Tibial nerve (tissue), 4 donors: Measurements from ENCODE around the gene OR56A4. TPM values are rescaled to one million over a fixed set of nuclear protein-coding genes. Genes with fewer than 3 reads are reported as not detected.

Source experiments
- DNase-seq, 2 donors: peaks; one replicate each; pipeline ENCODE4 v3.0.0-alpha.2; 2019; ENCODE audit warnings: low spot score in 2 of 2
- H3K27ac ChIP-seq, 4 donors: fragments of 200-600 bp; sonication (generic) in 3 of 4; one replicate each; pipeline ENCODE4 v1.5.1; 2017 to 2019; ENCODE audit warnings: mild to moderate bottlenecking in 1 of 4
- H3K27me3 ChIP-seq, 2 donors: fragments of 200-600 bp; sonication (generic) in 1 of 2; one replicate each; pipeline versions ENCODE4 v1.5.1 to v1.6.0; 2017 to 2019
- H3K36me3 ChIP-seq, 3 donors: fragments of 200-600 bp; sonication (generic); one replicate each; pipeline ENCODE4 v1.5.1; 2018 to 2019
- H3K4me1 ChIP-seq, 4 donors: fragments of 200-600 bp; sonication (generic) in 3 of 4; one replicate each; pipeline ENCODE4 v1.5.1; 2017 to 2019
- H3K4me3 ChIP-seq, 4 donors: fragments of 200-600 bp; sonication (generic) in 3 of 4; one replicate each; pipeline ENCODE4 v1.5.1; 2017 to 2019; ENCODE audit warnings: mild to moderate bottlenecking in 1 of 4, moderate library complexity in 1 of 4
- H3K9me3 ChIP-seq, 4 donors: fragments of 200-600 bp; sonication (generic) in 3 of 4; one replicate each; pipeline ENCODE4 v1.5.1; 2017 to 2019
- EP300 ChIP-seq, 2 donors: sonication (generic); formaldehyde crosslinking; IDR thresholded peaks; one replicate each; pipeline ENCODE4 v1.6.1; 2017; ENCODE audit warnings: antibody characterized with exemption in 2 of 2, mild to moderate bottlenecking in 1 of 2
- POLR2A ChIP-seq, 2 donors: fragments of 450-650 bp; IDR thresholded peaks; one replicate each; pipeline ENCODE4 v1.6.1; 2017; ENCODE audit warnings: antibody characterized with exemption in 2 of 2, mild to moderate bottlenecking in 2 of 2, moderate library complexity in 2 of 2
- WGBS, 2 donors: methylation state at CpG; one replicate each; pipeline ENCODE4 v1.1.5; 2018; 5-methylcytosine and 5-hydroxymethylcytosine counted together
- total RNA-seq, 4 donors: library from RNA; depleted of rRNA; stranded (reverse); fragments of >200 nt; gene quantifications; one replicate each; pipeline ENCODE4 v1.1.0, GENCODE V29; 2016
- TF ChIP-seq, protein P1 (sequence below), 5 experiments: fragments of 200-600 bp in 3 of 5; fragments of 450-650 bp in 2 of 5; sonication (generic) in 3 of 5; IDR thresholded peaks; one replicate each; pipeline ENCODE4 v1.5.1; 2016 to 2019; ENCODE audit warnings: antibody characterized with exemption in 5 of 5, mild to moderate bottlenecking in 3 of 5, moderate library complexity in 2 of 5

Gene OR56A4
- total RNA-seq, 4 donors from 2014 or later: not detected

DNA sequence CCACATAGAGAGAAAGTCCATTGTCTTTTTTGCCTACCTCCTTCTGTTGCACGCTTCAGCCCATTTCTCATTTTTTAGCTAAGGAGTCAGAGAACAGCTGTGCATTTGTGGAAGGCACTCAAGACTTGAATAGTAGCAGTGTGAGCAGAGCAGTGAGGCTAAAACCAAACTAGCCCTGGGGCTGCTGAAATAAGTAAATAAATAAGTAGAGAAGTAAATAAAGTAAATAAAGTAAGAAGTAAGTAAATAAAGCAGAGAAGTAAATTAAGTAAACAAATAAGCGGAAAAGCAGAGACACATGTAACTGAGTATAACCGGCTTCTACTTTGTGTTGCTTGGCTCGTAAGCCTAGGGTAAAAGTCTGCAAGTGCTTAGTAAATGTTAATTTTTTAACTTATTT lies 17.5 kb downstream of the OR56A4 start:
- Histone ChIP-seq H3K9me3 (no peaks in the 10 kb centered on the region), H3K27me3 (no peaks in the 10 kb centered on the region), H3K4me1 (no peaks in the 10 kb centered on the region), H3K27ac (no peak overlapping the region), H3K36me3 (no peaks in the 10 kb centered on the region), H3K4me3 (no peak overlapping the region)
- TF ChIP-seq, protein P1, sequence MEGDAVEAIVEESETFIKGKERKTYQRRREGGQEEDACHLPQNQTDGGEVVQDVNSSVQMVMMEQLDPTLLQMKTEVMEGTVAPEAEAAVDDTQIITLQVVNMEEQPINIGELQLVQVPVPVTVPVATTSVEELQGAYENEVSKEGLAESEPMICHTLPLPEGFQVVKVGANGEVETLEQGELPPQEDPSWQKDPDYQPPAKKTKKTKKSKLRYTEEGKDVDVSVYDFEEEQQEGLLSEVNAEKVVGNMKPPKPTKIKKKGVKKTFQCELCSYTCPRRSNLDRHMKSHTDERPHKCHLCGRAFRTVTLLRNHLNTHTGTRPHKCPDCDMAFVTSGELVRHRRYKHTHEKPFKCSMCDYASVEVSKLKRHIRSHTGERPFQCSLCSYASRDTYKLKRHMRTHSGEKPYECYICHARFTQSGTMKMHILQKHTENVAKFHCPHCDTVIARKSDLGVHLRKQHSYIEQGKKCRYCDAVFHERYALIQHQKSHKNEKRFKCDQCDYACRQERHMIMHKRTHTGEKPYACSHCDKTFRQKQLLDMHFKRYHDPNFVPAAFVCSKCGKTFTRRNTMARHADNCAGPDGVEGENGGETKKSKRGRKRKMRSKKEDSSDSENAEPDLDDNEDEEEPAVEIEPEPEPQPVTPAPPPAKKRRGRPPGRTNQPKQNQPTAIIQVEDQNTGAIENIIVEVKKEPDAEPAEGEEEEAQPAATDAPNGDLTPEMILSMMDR (IDR thresholded peaks at IDR 0.05): no peak
- TF ChIP-seq EP300 (IDR thresholded peaks at IDR 0.05): no peak
- TF ChIP-seq POLR2A (IDR thresholded peaks at IDR 0.05): no peak
- no peak for DNase-seq
- WGBS, 2 donors: 82% methylated on average over 4 of the region's 4 CpGs

DNA sequence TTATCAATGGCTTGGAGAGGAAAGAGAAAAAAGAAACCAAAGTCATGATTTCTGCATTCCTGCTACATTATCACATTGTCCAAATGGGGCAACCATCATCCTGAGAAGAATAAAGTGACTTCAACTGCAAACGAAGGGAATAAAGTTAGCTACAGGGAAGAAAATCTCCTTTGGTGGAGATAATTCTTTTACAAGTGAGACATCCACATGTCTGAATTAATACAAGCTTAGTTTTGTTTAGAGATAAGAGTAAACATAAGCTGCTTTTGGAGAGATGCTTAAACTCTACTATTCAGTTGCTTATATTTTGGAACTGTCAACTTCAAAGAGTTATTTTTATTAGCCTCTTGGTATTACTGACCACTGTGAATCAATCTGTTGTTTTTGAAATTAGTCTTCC lies 19.9 kb downstream of the OR56A4 start, which contains the start of gene OR52L1:
Gene OR52L1 (minus strand): TSS at position 101 of the 400 bp plus-strand sequence. CDS start 55 bp downstream, at position 46.
- no peak within 1 kb of the TSS for H3K27ac ChIP-seq
- WGBS, 2 donors: 56 to 73% methylated on average over 1 of the region's 1 CpG
- no peaks in the 10 kb centered on the region for H3K4me1 ChIP-seq
- DNase-seq: no peak
- no peaks in the 10 kb centered on the region for H3K9me3 ChIP-seq
- no peak within 1 kb of the TSS for H3K4me3 ChIP-seq
- no peaks in the 10 kb centered on the region for H3K36me3 ChIP-seq
- TF ChIP-seq POLR2A (IDR thresholded peaks at IDR 0.05) (no peak), EP300 (IDR thresholded peaks at IDR 0.05) (no peak)
- TF ChIP-seq, protein P1 (IDR thresholded peaks at IDR 0.05): no peak
- H3K27me3 ChIP-seq: no peaks in the 10 kb centered on the region

DNA sequence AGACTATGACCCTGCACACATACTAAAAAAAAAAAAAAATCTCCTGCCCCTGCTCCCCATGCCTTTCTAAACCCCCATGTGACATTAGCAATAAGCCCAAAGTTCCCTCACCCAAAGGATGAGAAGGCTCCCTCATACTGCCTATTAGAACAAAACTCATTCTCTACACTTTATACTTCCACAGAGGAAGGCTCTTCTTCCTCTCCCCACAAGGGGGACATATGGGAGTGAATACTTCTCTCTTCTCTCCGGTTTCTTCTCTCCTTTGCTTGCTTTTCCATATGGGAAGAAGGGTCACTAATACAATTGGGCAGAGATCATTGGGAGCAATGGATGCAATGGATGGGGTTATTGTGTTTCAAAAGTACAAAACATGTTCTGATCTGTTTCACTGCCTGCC lies 23.3 kb downstream of the OR56A4 start:
- TF ChIP-seq EP300 (IDR thresholded peaks at IDR 0.05): no peak
- no peak for TF ChIP-seq POLR2A (IDR thresholded peaks at IDR 0.05)
- TF ChIP-seq, protein P1 (IDR thresholded peaks at IDR 0.05): no peak
- Histone ChIP-seq H3K4me1 (no peaks in the 10 kb centered on the region), H3K27me3 (no peaks in the 10 kb centered on the region), H3K9me3 (no peaks in the 10 kb centered on the region), H3K27ac (no peak overlapping the region), H3K36me3 (no peaks in the 10 kb centered on the region), H3K4me3 (no peak overlapping the region)
- DNase-seq: no peak
- WGBS, 2 donors: 36 to 43% methylated on average over 1 of the region's 1 CpG

DNA sequence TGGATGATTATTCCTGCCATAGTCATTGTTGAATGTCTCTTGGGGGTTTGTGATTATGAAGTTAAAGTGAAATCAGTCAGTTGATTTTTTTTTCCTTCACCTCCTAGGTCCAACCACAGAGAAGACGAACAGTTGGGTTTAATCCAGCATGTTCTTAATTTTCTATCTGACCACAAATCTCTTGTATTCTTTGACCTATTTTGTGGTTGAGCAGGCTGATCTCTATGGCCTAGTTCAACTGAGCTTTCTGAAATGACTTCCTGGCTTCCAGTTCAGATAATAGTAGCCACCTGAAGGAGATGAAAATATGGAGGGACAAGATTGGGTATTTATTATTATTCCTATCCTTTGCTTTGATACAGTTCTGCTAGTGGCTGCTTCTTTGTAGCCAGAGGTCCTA lies 33.2 kb downstream of the OR56A4 start:
- H3K27ac ChIP-seq: no peak overlapping the region
- no peaks in the 10 kb centered on the region for H3K27me3 ChIP-seq
- H3K36me3 ChIP-seq: no peaks in the 10 kb centered on the region
- H3K4me3 ChIP-seq: no peak overlapping the region
- no peak for DNase-seq
- no peaks in the 10 kb centered on the region for H3K4me1 ChIP-seq
- TF ChIP-seq EP300 (IDR thresholded peaks at IDR 0.05): no peak
- TF ChIP-seq POLR2A (IDR thresholded peaks at IDR 0.05): no peak
- TF ChIP-seq, protein P1 (IDR thresholded peaks at IDR 0.05): no peak
- no peaks in the 10 kb centered on the region for H3K9me3 ChIP-seq
- WGBS, 2 donors: 52 to 76% methylated on average over 1 of the region's 1 CpG

DNA sequence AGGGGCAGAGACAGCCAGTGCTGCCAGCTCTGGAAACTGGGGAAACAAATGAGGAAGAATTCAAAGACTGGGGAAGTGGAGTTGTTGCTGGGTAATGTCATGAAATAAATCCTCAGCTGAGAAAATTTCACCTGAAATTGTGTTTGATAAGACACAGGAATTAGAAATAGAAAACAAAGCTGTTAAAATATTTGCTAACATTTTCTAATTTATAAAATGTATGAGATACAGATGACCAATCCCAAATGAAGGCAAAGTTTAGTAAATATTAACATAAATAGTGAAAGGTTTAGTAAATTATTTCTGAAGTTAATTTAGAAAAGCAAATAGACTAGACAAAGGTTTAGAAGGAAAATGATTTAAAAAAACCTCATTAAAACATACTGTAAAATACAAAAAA lies 38.4 kb downstream of the OR56A4 start, which contains the start of gene OR56A5:
Gene OR56A5 (minus strand): TSS at position 101 of the 400 bp plus-strand sequence. CDS start 0 bp downstream, at position 101.
- no peaks in the 10 kb centered on the region for H3K27me3 ChIP-seq
- no peaks in the 10 kb centered on the region for H3K36me3 ChIP-seq
- H3K4me1 ChIP-seq: no peaks in the 10 kb centered on the region
- no peak within 1 kb of the TSS for H3K27ac ChIP-seq
- TF ChIP-seq EP300 (IDR thresholded peaks at IDR 0.05) (no peak), POLR2A (IDR thresholded peaks at IDR 0.05) (no peak)
- TF ChIP-seq, protein P1 (IDR thresholded peaks at IDR 0.05): no peak
- no peak within 1 kb of the TSS for H3K4me3 ChIP-seq
- DNase-seq: no peak
- H3K9me3 ChIP-seq: peaks cover 0 to 12% (median 0%) of the 10 kb centered on the region in 4 donors
